HepG2 (cell line): Measurements from ENCODE around the gene HAUS5. TPM values are rescaled to one million over a fixed set of nuclear protein-coding genes. Genes with fewer than 3 reads are reported as not detected.

Experiments
- ATF1 ChIP-seq: IDR thresholded peaks from 2 replicates; pipeline ENCODE4 v1.6.1; 2016; ENCODE audit warnings: mild to moderate bottlenecking, control low read depth
- BRCA1 ChIP-seq: sonication (generic); formaldehyde crosslinking; IDR thresholded peaks from 2 replicates; pipeline ENCODE4 v1.4.0; 2020; ENCODE audit warnings: missing genetic modification reagents
- BRF2 ChIP-seq: sonication (generic); formaldehyde crosslinking; IDR thresholded peaks from 2 replicates; pipeline ENCODE4 v1.8.1; 2022; ENCODE audit warnings: mild to moderate bottlenecking, missing genetic modification reagents
- DR1 ChIP-seq: sonication (generic); formaldehyde crosslinking; IDR thresholded peaks from 2 replicates; pipeline ENCODE4 v1.8.0; 2021; ENCODE audit warnings: mild to moderate bottlenecking, missing genetic modification reagents, inconsistent platforms
- EED ChIP-seq: sonication (generic); formaldehyde crosslinking; IDR thresholded peaks from 2 replicates; pipeline ENCODE4 v1.5.0; 2020; ENCODE audit warnings: mild to moderate bottlenecking, missing genetic modification reagents
- FOXJ3 ChIP-seq: sonication (generic); formaldehyde crosslinking; IDR thresholded peaks from 2 replicates; pipeline ENCODE4 v1.4.0; 2020; ENCODE audit warnings: missing genetic modification reagents, mild to moderate bottlenecking, borderline replicate concordance
- GABPB1 ChIP-seq: IDR thresholded peaks from 2 replicates; pipeline ENCODE4 v1.6.1; 2016; ENCODE audit warnings: mild to moderate bottlenecking, missing genetic modification reagents, moderate library complexity, missing compliant biosample characterization
- GTF3A ChIP-seq: sonication (generic); formaldehyde crosslinking; conservative IDR thresholded peaks from 2 replicates; pipeline ENCODE4 v1.4.0; 2020; ENCODE audit warnings: mild to moderate bottlenecking, missing genetic modification reagents
- HNRNPL ChIP-seq: fragments of 200-400 bp; formaldehyde crosslinking; IDR thresholded peaks from 2 replicates; pipeline ENCODE4 v1.6.1; 2017; ENCODE audit warnings: mild to moderate bottlenecking, low read depth, low read length
- HNRNPLL ChIP-seq: fragments of 200-400 bp; formaldehyde crosslinking; IDR thresholded peaks from 2 replicates; pipeline ENCODE4 v1.6.1; 2017; ENCODE audit warnings: mild to moderate bottlenecking, low read depth, low read length; ENCODE audit not compliant: poor library complexity, severe bottlenecking
- MZF1 ChIP-seq: sonication (generic); formaldehyde crosslinking; IDR thresholded peaks from 2 replicates; pipeline ENCODE4 v1.8.1; 2023; ENCODE audit warnings: mild to moderate bottlenecking, missing genetic modification reagents, borderline replicate concordance
- PPARG ChIP-seq: conservative IDR thresholded peaks from 2 replicates; pipeline ENCODE4 v1.6.1; 2016; ENCODE audit warnings: missing biosample characterization, missing genetic modification reagents
- SAP130 ChIP-seq: IDR thresholded peaks from 2 replicates; pipeline ENCODE4 v1.6.1; 2016; ENCODE audit warnings: low read depth
- STAT5B ChIP-seq: sonication (generic); formaldehyde crosslinking; IDR thresholded peaks from 2 replicates; pipeline ENCODE4 v1.4.0; 2020; ENCODE audit warnings: missing genetic modification reagents
- XBP1 ChIP-seq: sonication (generic); formaldehyde crosslinking; IDR thresholded peaks from 2 replicates; pipeline ENCODE4 v1.5.0; 2020; ENCODE audit warnings: missing genetic modification reagents
- ZFP36L1 ChIP-seq: sonication (generic); formaldehyde crosslinking; IDR thresholded peaks from 2 replicates; pipeline ENCODE4 v1.8.0; 2022; ENCODE audit warnings: mild to moderate bottlenecking, missing genetic modification reagents, moderate library complexity
- ZHX1 ChIP-seq: sonication (generic); formaldehyde crosslinking; IDR thresholded peaks from 2 replicates; pipeline ENCODE4 v1.8.1; 2022; ENCODE audit warnings: low read depth, mild to moderate bottlenecking, missing genetic modification reagents
- ZNF160 ChIP-seq: sonication (generic); formaldehyde crosslinking; IDR thresholded peaks from 2 replicates; pipeline ENCODE4 v1.8.0; 2022; ENCODE audit warnings: mild to moderate bottlenecking, inconsistent platforms, missing genetic modification reagents
- ZNF430 ChIP-seq: sonication (generic); formaldehyde crosslinking; IDR thresholded peaks from 2 replicates; pipeline ENCODE4 v1.9.0; 2021; ENCODE audit warnings: mild to moderate bottlenecking, missing genetic modification reagents
- ZNF607 ChIP-seq: sonication (generic); formaldehyde crosslinking; IDR thresholded peaks from 2 replicates; pipeline ENCODE4 v1.5.1; 2020; ENCODE audit warnings: missing genetic modification reagents, mild to moderate bottlenecking, borderline replicate concordance
- ZNF710 ChIP-seq: sonication (generic); formaldehyde crosslinking; IDR thresholded peaks from 2 replicates; pipeline ENCODE4 v1.5.0; 2020; ENCODE audit warnings: mild to moderate bottlenecking, missing genetic modification reagents, borderline replicate concordance
- ZXDC ChIP-seq: sonication (generic); formaldehyde crosslinking; IDR thresholded peaks from 2 replicates; pipeline ENCODE4 v1.5.0; 2020; ENCODE audit warnings: mild to moderate bottlenecking, missing genetic modification reagents
- polyA plus RNA-seq, 8 experiments: library from polyadenylated mRNA; depleted of rRNA in 3 of 8; stranded (reverse) in 7 of 8; unstranded in 1 of 8; fragments of >200 nt; fragmentation: Illumina TruSeq in 4 of 8; extraction: Trizol in 4 of 8; gene quantifications; 2 replicates each; pipeline versions ENCODE4 v1.2.1 to v1.2.3, GENCODE V29; 2011 to 2016; ENCODE audit warnings: low read depth in 4 of 8, missing spikeins in 1 of 8, mixed read lengths in 1 of 8; ENCODE audit not compliant: insufficient read depth in 1 of 8
- total RNA-seq, 5 experiments: library from RNA; depleted of rRNA; stranded (reverse); fragments of >200 nt; fragmentation: Illumina TruSeq; extraction: Trizol; gene quantifications; 2 replicates each; pipeline ENCODE4 v1.2.3, GENCODE V29; 2016; ENCODE audit warnings: low read depth in 1 of 5

The HAUS5 gene
- total and polyA plus RNA-seq, 2 of the 13 experiments (the other 11 are each of a cell fraction or from before 2014, with no cell fraction given) = 10.3 to 17.7 TPM

GRCh38 chr19:35612559-35613321 is at the start of gene HAUS5 (continued):
- peak; percentile 100 for TF ChIP-seq ATF1 (CRISPR knock-in tag)
- 0 out of 2 replicates have a peak, but pooled peaks have one; percentile 35 for TF ChIP-seq PPARG (CRISPR knock-in tag)
- TF ChIP-seq ZNF710 (CRISPR knock-in tag) = no peak
- no peak for TF ChIP-seq EED (CRISPR knock-in tag)
- TF ChIP-seq ZNF607 = peak; percentile 65; the same call in 1 of the 2 replicates
- TF ChIP-seq ZHX1 (CRISPR knock-in tag) = peak; percentile 92
- TF ChIP-seq BRF2 (CRISPR knock-in tag) = no peak
- no peak for TF ChIP-seq FOXJ3
- peak; percentile 53; the same call in 1 of the 2 replicates for TF ChIP-seq ZNF430 (CRISPR knock-in tag)
- TF ChIP-seq HNRNPLL = peak; percentile 80
- TF ChIP-seq HNRNPL = peak; percentile 92
- no peak for TF ChIP-seq GTF3A
- TF ChIP-seq ZFP36L1 (CRISPR knock-in tag) = no peak
- 0 out of 2 replicates have a peak, but pooled peaks have one; percentile 32 for TF ChIP-seq DR1 (CRISPR knock-in tag)
- no peak for TF ChIP-seq ZXDC (CRISPR knock-in tag)
- no peak for TF ChIP-seq ZNF160 (CRISPR knock-in tag)
- TF ChIP-seq BRCA1 (CRISPR knock-in tag) = 0 out of 2 replicates have a peak, but pooled peaks have one; percentile 22
- TF ChIP-seq MZF1 (CRISPR knock-in tag) = no peak
- peak; percentile 98 for TF ChIP-seq SAP130 (CRISPR knock-in tag)
- no peak for TF ChIP-seq STAT5B (CRISPR knock-in tag)
- TF ChIP-seq GABPB1 (CRISPR knock-in tag) = peak; percentile 87
- 0 out of 2 replicates have a peak, but pooled peaks have one; percentile 53 for TF ChIP-seq XBP1 (CRISPR knock-in tag)
